Heart left ventricle (tissue), 16 donors: ENCODE measurements around the gene SOCS6. TPM values are rescaled to one million over a fixed set of nuclear protein-coding genes. Genes with fewer than 3 reads are reported as not detected.
A peak's percentile ranks its signal among the peaks of the same experiment; 100 is the strongest.

Experiments
- ATAC-seq, 4 donors: fragments of 200-7000 bp; cut with Tn5 transposase; one replicate each; pipeline ENCODE4 v1.9.1; 2020 to 2022; ENCODE audit warnings: moderate library complexity in 4 of 4, mild to moderate bottlenecking in 3 of 4, moderate number of reproducible peaks in 1 of 4
- DNase-seq, 5 donors: peaks; one replicate each; pipeline ENCODE4 v3.0.0-alpha.2; 2020
- H3K27ac ChIP-seq, 12 donors: fragments of 200-600 bp; sonication (generic) in 4 of 12; one replicate each; pipeline versions ENCODE4 v1.5.0 to v1.8.0; 2016 to 2022; ENCODE audit warnings: mild to moderate bottlenecking in 2 of 12
- H3K27me3 ChIP-seq, 9 donors: fragments of 200-600 bp; sonication (generic) in 2 of 9; one replicate each; pipeline versions ENCODE4 v1.5.1 to v1.8.0; 2016 to 2022; ENCODE audit warnings: mild to moderate bottlenecking in 3 of 9
- H3K36me3 ChIP-seq, 9 donors: fragments of 200-600 bp; sonication (generic) in 2 of 9; one replicate each; pipeline versions ENCODE4 v1.5.0 to v1.8.0; 2018 to 2022; ENCODE audit warnings: mild to moderate bottlenecking in 2 of 9
- H3K4me1 ChIP-seq, 12 donors: fragments of 200-600 bp; sonication (generic) in 4 of 12; one replicate each; pipeline versions ENCODE4 v1.5.0 to v1.8.0; 2016 to 2022; ENCODE audit warnings: mild to moderate bottlenecking in 3 of 12
- H3K4me3 ChIP-seq, 12 donors: fragments of 200-600 bp; sonication (generic) in 4 of 12; one replicate each; pipeline versions ENCODE4 v1.5.0 to v1.8.0; 2017 to 2022; ENCODE audit warnings: mild to moderate bottlenecking in 9 of 12, moderate library complexity in 4 of 12
- H3K9me3 ChIP-seq, 12 donors: fragments of 200-600 bp; sonication (generic) in 4 of 12; one replicate each; pipeline versions ENCODE4 v1.5.0 to v1.8.0; 2016 to 2022; ENCODE audit warnings: mild to moderate bottlenecking in 1 of 12
- CTCF ChIP-seq, 12 donors: fragments of 200-600 bp; sonication (generic) in 4 of 12; IDR thresholded peaks; one replicate each; pipeline versions ENCODE4 v1.5.0 to v1.8.0; 2018 to 2022; ENCODE audit warnings: antibody characterized with exemption in 12 of 12, mild to moderate bottlenecking in 5 of 12
- POLR2A ChIP-seq, 2 donors: fragments of 450-650 bp; IDR thresholded peaks; one replicate each; pipeline ENCODE4 v1.6.1; 2017; ENCODE audit warnings: antibody characterized with exemption in 2 of 2, mild to moderate bottlenecking in 2 of 2, moderate library complexity in 2 of 2
- WGBS, 4 donors: extraction: QIAGEN DNeasy Blood & Tissue Kit in 2 of 4; methylation state at CpG; one replicate each; pipeline versions ENCODE4 v1.1.5 to v1.1.7; 2013 to 2018; 5-methylcytosine and 5-hydroxymethylcytosine counted together
- intact Hi-C, 10 donors: fragments of 100-400 bp; cut with DNase I; formaldehyde crosslinking; loops; one replicate each; pipeline versions ENCODE4 v1.11.1 to v1.14.2; 2022
- polyA plus RNA-seq, 2 donors: library from polyadenylated mRNA; stranded (reverse); fragments of 200-250 nt; gene quantifications; one replicate each; pipeline ENCODE4 v1.2.3, GENCODE V29; 2013
- total RNA-seq, 9 donors: library from RNA; depleted of rRNA in 2 of 9; stranded (reverse); fragments of >200 nt in 2 of 9; fragmentation: NEBNext Ultra II Directional in 3 of 9; extraction: Animal tissue kit (Norgen Biotek cat#: 25700) in 3 of 9; gene quantifications; one replicate each; pipeline versions ENCODE4 v1.1.0 to v1.2.4, GENCODE V29; 2016 to 2023
- donor health status: ischemic (EF 13 %, LVEDD 7.1; RV severe dilation, severe dysfunction).
- donor health status: healthy with polysubstance abuse.
- donor health status: DM: no; HTN: yes; CAD: no.
- donor health status: DM: no; HTN: no; CAD: no.
- donor health status: ischemic (EF 25% LVEDD 6.9; RV normal size, moderate dysfunction).
- donor health status: ischemic (EF 25% LVEDD 5.7; RV mildly dilated, moderate dysfunction).
- donor health status: healthy.
- donor health status: DM: yes; HTN: yes; CAD: no.
- donor health status: ischemic (EF 35%, LVEDD 5.7; RV mildly dilated, moderate dysfunction).
- donor health status: nonischemic (EF 11% LVEDD 7.7; RV severe dilation, severe dysfunction).
- donor health status: DM: yes; HTN: yes; CAD: no.
- donor health status: PGD.
- donor health status: ischemic (EF 29% LVEDD 5.4; RV normal size, mild dysfunction).
- donor health status: nonischemic (EF 23%, LVEDD 6.1; RV moderate dilation, normal function).

Gene SOCS6
- total and polyA plus RNA-seq, 11 donors, result 6.5 to 32.9 (median 21.4) TPM

- no peak for TF ChIP-seq CTCF (IDR thresholded peaks at IDR 0.05)
- no peak for TF ChIP-seq POLR2A (IDR thresholded peaks at IDR 0.05)
- H3K27ac ChIP-seq, result peak overlapping the region in 2 of 12 donors; percentile 88 to 95
- no peaks in the 10 kb centered on the region for H3K27me3 ChIP-seq
- peaks cover 0 to under 1% (median 0%) of the 10 kb centered on the region in 12 donors for H3K9me3 ChIP-seq
- H3K36me3 ChIP-seq, result no peaks in the 10 kb centered on the region
- WGBS, 4 donors, result 70 to 80% (median 77%) methylated on average over 2 of the region's 2 CpGs
- H3K4me3 ChIP-seq, result peak overlapping the region in 5 of 12 donors; percentile 68 to 89 (median 76)
- intact Hi-C loops, result loop anchor here in 6 of 10 donors (2.0 to 10.0 kb wide), 7 partner anchors 36 to 144 kb away; partner anchors contain the start of gene RTTN (in 3 of the 6)
- peaks cover 0 to 80% (median 63%) of the 10 kb centered on the region in 12 donors for H3K4me1 ChIP-seq
- DNase-seq, result no peak
- no peak for ATAC-seq
Measured at GRCh38 chr18:70291295-70291574, 2.4 kb downstream of the SOCS6 start.

GRCh38 chr18:70292628-70293027 is 3.8 kb downstream of the SOCS6 start:
- intact Hi-C loops, result loop anchor here in 5 of 10 donors (5.0 to 10.0 kb wide), 6 partner anchors 35 to 142 kb away; partner anchors contain the start of gene RTTN (in 2 of the 5)
- H3K4me3 ChIP-seq, result peak overlapping the region in 2 of 12 donors; percentile 2 to 6
- 59 to 75% (median 73%) methylated on average over 5 of the region's 5 CpGs for WGBS, 4 donors

GRCh38 chr18:70293166-70293565 is 4.3 kb downstream of the SOCS6 start:
- no peaks in the 10 kb centered on the region for H3K36me3 ChIP-seq
- 34 to 62% (median 54%) methylated on average over 3 of the region's 3 CpGs for WGBS, 4 donors
- DNase-seq (no peak), ATAC-seq (no peak)
- peak overlapping the region in 3 of 12 donors; percentile 2 to 42 (median 17) for H3K27ac ChIP-seq
- intact Hi-C loops, result loop anchor here in 5 of 10 donors (5.0 to 10.0 kb wide), 6 partner anchors 34 to 142 kb away; partner anchors contain the start of gene RTTN (in 2 of the 5)
- H3K4me1 ChIP-seq, result peaks cover 0 to 84% (median 74%) of the 10 kb centered on the region in 12 donors
- H3K27me3 ChIP-seq, result no peaks in the 10 kb centered on the region
- TF ChIP-seq CTCF (IDR thresholded peaks at IDR 0.05) (no peak), POLR2A (IDR thresholded peaks at IDR 0.05) (no peak)
- no peak overlapping the region for H3K4me3 ChIP-seq
- no peaks in the 10 kb centered on the region for H3K9me3 ChIP-seq

More at GRCh38 chr18:70292628-70293027, 3.8 kb downstream of the SOCS6 start:
- ATAC-seq (no peak), DNase-seq (no peak)
- no peak for TF ChIP-seq CTCF (IDR thresholded peaks at IDR 0.05)
- no peak for TF ChIP-seq POLR2A (IDR thresholded peaks at IDR 0.05)
- Histone ChIP-seq H3K4me1 (peaks cover 0 to 86% (median 74%) of the 10 kb centered on the region in 12 donors), H3K9me3 (no peaks in the 10 kb centered on the region), H3K27ac (peak overlapping the region in 4 of 12 donors; percentile 2 to 42 (median 12)), H3K27me3 (no peaks in the 10 kb centered on the region), H3K36me3 (no peaks in the 10 kb centered on the region)

GRCh38 chr18:70294471-70295191 is 5.8 kb downstream of the SOCS6 start:
- Histone ChIP-seq H3K4me1 (peaks cover 0 to 94% (median 75%) of the 10 kb centered on the region in 12 donors), H3K4me3 (no peak overlapping the region), H3K36me3 (no peaks in the 10 kb centered on the region), H3K27ac (peak overlapping the region in 1 of 12 donors; percentile 18), H3K9me3 (no peaks in the 10 kb centered on the region), H3K27me3 (no peaks in the 10 kb centered on the region)
- intact Hi-C loops, result loop anchor here in 6 of 10 donors (5.0 to 10.0 kb wide), 7 partner anchors 33 to 140 kb away; partner anchors contain the start of gene RTTN (in 2 of the 6)
- DNase-seq, result no peak
- TF ChIP-seq POLR2A (IDR thresholded peaks at IDR 0.05) (no peak), CTCF (IDR thresholded peaks at IDR 0.05) (no peak)
- WGBS, 4 donors, result 61 to 77% (median 75%) methylated on average over 5 of the region's 5 CpGs
- no peak for ATAC-seq
